NCI-H524 (cell line): ENCODE results near the gene CDH6.

Source experiments
- DNase-seq, 2 experiments: peaks; one replicate each; lab custom pipeline; 2025; lab: John Stamatoyannopoulos, UW

CDH6 gene

GRCh38 chr5:31377274-31377946 is 183.9 kb downstream of the CDH6 start:
- no peak for DNase-seq

GRCh38 chr5:31378136-31378535 is 184.7 kb downstream of the CDH6 start:
- no peak for DNase-seq
